Panc1 (cell line): Measurements from ENCODE around the gene EXOC7. TPM values are rescaled to one million over a fixed set of nuclear protein-coding genes. Genes with fewer than 3 reads are reported as not detected.

ENCODE experiments used
- ATAC-seq: fragments of 200-7000 bp; cut with Tn5 transposase; 2 replicates; pipeline ENCODE4 v1.9.1; 2020; ENCODE audit warnings: mild to moderate bottlenecking, moderate library complexity
- BruUV-seq: library from RNA; stranded (reverse); fragments of 400-500 nt; replicated peaks from 2 replicates; lab custom pipeline; 2021; lab: Mats Ljungman, UMichigan
- CTCF ChIA-PET: fragments of 300-600 bp; sonication (Branson Sonifier 250); formaldehyde crosslinking; loops from one replicate; lab custom pipeline; 2022; ENCODE audit warnings: antibody characterized with exemption; lab: Charles Lee
- POLR2A ChIA-PET: fragments of 300-600 bp; sonication (Branson Sonifier 250); formaldehyde crosslinking; loops from one replicate; lab custom pipeline; 2022; ENCODE audit warnings: antibody characterized with exemption; lab: Charles Lee
- DNase-seq: peaks from one replicate; pipeline ENCODE4 v3.0.0-alpha.2; 2010; ENCODE audit warnings: low read depth, low spot score
- H3K27ac ChIP-seq: 2 replicates; pipeline ENCODE4 v1.5.1; 2011; ENCODE audit warnings: mild to moderate bottlenecking, low read length, inconsistent platforms
- H3K27me3 ChIP-seq: fragments of 200-500 bp; sonication (Bioruptor generic); 2 replicates; pipeline ENCODE4 v1.6.0; 2014; ENCODE audit warnings: low read length, inconsistent platforms; ENCODE audit not compliant: control insufficient read depth, insufficient read depth
- H3K36me3 ChIP-seq: fragments of 200-500 bp; sonication (Bioruptor generic); 2 replicates; pipeline ENCODE4 v1.5.1; 2014; ENCODE audit warnings: inconsistent platforms, mild to moderate bottlenecking, low read length, moderate library complexity; ENCODE audit not compliant: control insufficient read depth, insufficient read depth
- H3K4me1 ChIP-seq: 2 replicates; pipeline ENCODE4 v1.5.1; 2011; ENCODE audit warnings: inconsistent platforms, mild to moderate bottlenecking, low read length, moderate library complexity; ENCODE audit not compliant: control insufficient read depth, insufficient read depth
- H3K4me3 ChIP-seq, 2 experiments: 2 replicates each; pipeline ENCODE4 v1.5.1; 2011 to 2012; ENCODE audit warnings: low read depth in 2 of 2, low read length in 2 of 2, mild to moderate bottlenecking in 2 of 2, inconsistent platforms in 1 of 2, moderate library complexity in 1 of 2
- H3K9me3 ChIP-seq: fragments of 200-500 bp; sonication (Bioruptor generic); 2 replicates; pipeline ENCODE4 v1.5.1; 2014; ENCODE audit warnings: low read depth, mild to moderate bottlenecking, inconsistent platforms, low read length, moderate library complexity; ENCODE audit not compliant: control insufficient read depth, insufficient read depth
- CTCF ChIP-seq: fragments of 450-650 bp; IDR thresholded peaks from 2 replicates; pipeline ENCODE4 v1.5.1; 2017; ENCODE audit warnings: mild to moderate bottlenecking
- POLR2AphosphoS5 ChIP-seq: IDR thresholded peaks from 2 replicates; pipeline ENCODE4 v1.6.1; 2012; ENCODE audit warnings: mild to moderate bottlenecking, low read depth, low read length, moderate library complexity
- REST ChIP-seq, 2 experiments: IDR thresholded peaks; 2 replicates each; pipeline ENCODE4 v1.6.1; 2011 to 2012; ENCODE audit warnings: low read depth in 2 of 2, control low read depth in 1 of 2, low read length in 1 of 2, mild to moderate bottlenecking in 1 of 2, moderate library complexity in 1 of 2; ENCODE audit not compliant: insufficient read depth in 1 of 2
- SIN3A ChIP-seq: IDR thresholded peaks from 2 replicates; pipeline ENCODE4 v1.6.1; 2012; ENCODE audit warnings: low read depth, mild to moderate bottlenecking, low read length, moderate library complexity, borderline replicate concordance; ENCODE audit not compliant: insufficient read depth
- TCF7L2 ChIP-seq: IDR thresholded peaks from 2 replicates; pipeline ENCODE4 v1.6.1; 2011; ENCODE audit warnings: mild to moderate bottlenecking, low read depth, low read length, inconsistent platforms
- in situ Hi-C: cut with HindIII; loops from 2 replicates; pipeline ENCODE4 v1.10.0; 2016; ENCODE audit warnings: low sequenced_read_pairs, low pct_unique_long_range_greater_than_20kb
- intact Hi-C: fragments of 100-400 bp; cut with micrococcal nuclease; formaldehyde crosslinking; loops from one replicate; pipeline ENCODE4 v1.10.0; 2022; ENCODE audit not compliant: unreplicated experiment
- total RNA-seq: library from RNA; stranded (reverse); gene quantifications from one replicate; pipeline ENCODE4 v1.2.1, GENCODE V29; 2021; ENCODE audit not compliant: unreplicated experiment

Gene EXOC7
- total RNA-seq, 1 experiment from 2014 or later = 190 TPM

- in situ Hi-C loops (no loop called here), intact Hi-C loops (no loop called here)
- ATAC-seq (no peak), DNase-seq (no peak)
- TF ChIP-seq TCF7L2 (no peak), SIN3A (no peak), CTCF (no peak), REST (IDR thresholded peaks at IDR 0.05; ENCODE audit: insufficient read depth in 1 of 2, low read depth in 2 of 2, low read length in 1 of 2) (no peak), POLR2AphosphoS5 (no peak)
- no peak overlapping the region for H3K4me3 ChIP-seq
- H3K27ac ChIP-seq = no peak overlapping the region
- no peaks in the 10 kb centered on the region for H3K27me3 ChIP-seq
- H3K36me3 ChIP-seq = no peaks in the 10 kb centered on the region
- POLR2A ChIA-PET = no interaction called here
- H3K9me3 ChIP-seq = no peaks in the 10 kb centered on the region
- CTCF ChIA-PET = interaction anchor here (0.6 kb wide), 1 partner anchor 215 kb away, joined by 8 read pairs; no protein-coding TSS in a partner anchor
- peaks cover 16% of the 10 kb centered on the region for H3K4me1 ChIP-seq
- BruUV-seq = no TSS peak
Observed at GRCh38 chr17:76135810-76136188, 32.2 kb upstream of the EXOC7 start.

- Histone ChIP-seq H3K36me3 (no peaks in the 10 kb centered on the region), H3K27me3 (no peaks in the 10 kb centered on the region), H3K9me3 (no peaks in the 10 kb centered on the region), H3K4me3 (no peak overlapping the region), H3K27ac (no peak overlapping the region), H3K4me1 (peaks cover 13% of the 10 kb centered on the region)
- no TSS peak for BruUV-seq
- intact Hi-C loops (no loop called here), in situ Hi-C loops (no loop called here)
- TF ChIP-seq POLR2AphosphoS5 (no peak), TCF7L2 (no peak), SIN3A (no peak), CTCF (no peak), REST (IDR thresholded peaks at IDR 0.05; ENCODE audit: insufficient read depth in 1 of 2, low read depth in 2 of 2, low read length in 1 of 2) (no peak)
- ChIA-PET CTCF (interaction anchor here (0.6 kb wide), 1 partner anchor 215 kb away, joined by 8 read pairs; no protein-coding TSS in a partner anchor), POLR2A (no interaction called here)
- ATAC-seq (no peak), DNase-seq (no peak)
Observed at GRCh38 chr17:76134911-76135809, 31.6 kb upstream of the EXOC7 start.
